GM18867 (cell line): Measurements from ENCODE around the gene INTS13.
"Not testable (repeated sequence)": the region's sequence is repeated elsewhere in the genome, so short reads cannot be mapped to it uniquely, and the experiment has no call there.

Experiments
- ATAC-seq: cut with Tn5 transposase; IDR thresholded peaks from one replicate; pipeline ENCODE4 v1.9.1; 2021; ENCODE audit warnings: mild to moderate bottlenecking, moderate library complexity; ENCODE audit not compliant: unreplicated experiment

The INTS13 gene

GRCh38 chr12:26935636-26936378 lies 2.0 kb downstream of the INTS13 start:
- ATAC-seq: no peak

GRCh38 chr12:26929590-26929989 lies 8.2 kb downstream of the INTS13 start:
- ATAC-seq: no peak

- ATAC-seq: no peak
These were observed 9.1 kb downstream of the INTS13 start for GRCh38 chr12:26928661-26929060.

GRCh38 chr12:26921886-26922285 lies 15.9 kb downstream of the INTS13 start:
- no peak for ATAC-seq

GRCh38 chr12:26919216-26919555 lies 18.6 kb downstream of the INTS13 start:
- ATAC-seq: no peak

GRCh38 chr12:26918321-26919215 lies 19.2 kb downstream of the INTS13 start:
- ATAC-seq: no peak

- no peak for ATAC-seq
These were observed 31.1 kb downstream of the INTS13 start for GRCh38 chr12:26906704-26907103.

GRCh38 chr12:26906024-26906423 lies 31.8 kb downstream of the INTS13 start:
- no peak for ATAC-seq

- not testable (repeated sequence) for ATAC-seq
These were observed 34.4 kb downstream of the INTS13 start for GRCh38 chr12:26903396-26903795.

- no peak for ATAC-seq
These were observed 40.9 kb downstream of the INTS13 start for GRCh38 chr12:26896913-26897312.

GRCh38 chr12:26895672-26896071 lies 42.1 kb downstream of the INTS13 start:
- no peak for ATAC-seq

GRCh38 chr12:26891704-26892103 lies 46.1 kb downstream of the INTS13 start:
- no peak for ATAC-seq

GRCh38 chr12:26890784-26891183 lies 47.0 kb downstream of the INTS13 start:
- ATAC-seq: no peak

- peak; percentile 85 for ATAC-seq
These were observed 52.8 kb downstream of the INTS13 start for GRCh38 chr12:26884765-26885576.

GRCh38 chr12:26880625-26881024 lies 57.2 kb downstream of the INTS13 start:
- no peak for ATAC-seq

- ATAC-seq: peak; percentile 73
These were observed 59.1 kb downstream of the INTS13 start for GRCh38 chr12:26878661-26879119.

- peak; percentile 69 for ATAC-seq
These were observed 63.1 kb downstream of the INTS13 start for GRCh38 chr12:26874501-26875296.

- ATAC-seq: no peak
These were observed 65.2 kb downstream of the INTS13 start for GRCh38 chr12:26872625-26873024.

- no peak for ATAC-seq
These were observed 65.8 kb downstream of the INTS13 start for GRCh38 chr12:26871985-26872384.
